HG03439 (cell line): ENCODE measurements around the gene SLC22A23.
"Not testable (repeated sequence)": the region's sequence is repeated elsewhere in the genome, so short reads cannot be mapped to it uniquely, and the experiment has no call there.

Experiments used
- ATAC-seq: cut with Tn5 transposase; IDR thresholded peaks from one replicate; pipeline ENCODE4 v1.9.1; 2021; ENCODE audit warnings: mild to moderate bottlenecking, moderate library complexity; ENCODE audit not compliant: unreplicated experiment

SLC22A23 gene

GRCh38 chr6:3251462-3252314 is 205.2 kb downstream of the SLC22A23 start:
- peak; percentile 82 for ATAC-seq

- ATAC-seq: no peak
These were observed 206.6 kb downstream of the SLC22A23 start for GRCh38 chr6:3250231-3250675.

DNA sequence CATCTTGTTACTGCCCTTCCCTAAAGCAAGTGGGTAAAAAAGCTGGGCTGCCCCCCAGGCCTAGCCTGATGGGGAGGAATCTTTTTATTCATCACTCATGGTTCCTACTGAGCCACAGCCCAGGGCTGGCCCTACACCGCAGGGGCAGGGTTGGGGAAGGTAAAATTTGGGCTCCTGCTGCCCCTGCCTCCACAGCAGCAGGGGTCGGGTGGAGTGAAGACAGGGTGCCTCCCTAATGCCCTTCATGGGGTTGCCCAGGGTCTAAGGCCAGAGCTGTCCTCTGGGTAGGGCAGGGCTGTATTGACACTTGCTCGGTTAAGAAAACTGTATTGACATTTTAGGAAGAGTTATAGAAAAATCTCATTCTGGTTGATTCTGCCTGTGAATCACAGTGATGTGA is 207.0 kb downstream of the SLC22A23 start:
- no peak for ATAC-seq

DNA sequence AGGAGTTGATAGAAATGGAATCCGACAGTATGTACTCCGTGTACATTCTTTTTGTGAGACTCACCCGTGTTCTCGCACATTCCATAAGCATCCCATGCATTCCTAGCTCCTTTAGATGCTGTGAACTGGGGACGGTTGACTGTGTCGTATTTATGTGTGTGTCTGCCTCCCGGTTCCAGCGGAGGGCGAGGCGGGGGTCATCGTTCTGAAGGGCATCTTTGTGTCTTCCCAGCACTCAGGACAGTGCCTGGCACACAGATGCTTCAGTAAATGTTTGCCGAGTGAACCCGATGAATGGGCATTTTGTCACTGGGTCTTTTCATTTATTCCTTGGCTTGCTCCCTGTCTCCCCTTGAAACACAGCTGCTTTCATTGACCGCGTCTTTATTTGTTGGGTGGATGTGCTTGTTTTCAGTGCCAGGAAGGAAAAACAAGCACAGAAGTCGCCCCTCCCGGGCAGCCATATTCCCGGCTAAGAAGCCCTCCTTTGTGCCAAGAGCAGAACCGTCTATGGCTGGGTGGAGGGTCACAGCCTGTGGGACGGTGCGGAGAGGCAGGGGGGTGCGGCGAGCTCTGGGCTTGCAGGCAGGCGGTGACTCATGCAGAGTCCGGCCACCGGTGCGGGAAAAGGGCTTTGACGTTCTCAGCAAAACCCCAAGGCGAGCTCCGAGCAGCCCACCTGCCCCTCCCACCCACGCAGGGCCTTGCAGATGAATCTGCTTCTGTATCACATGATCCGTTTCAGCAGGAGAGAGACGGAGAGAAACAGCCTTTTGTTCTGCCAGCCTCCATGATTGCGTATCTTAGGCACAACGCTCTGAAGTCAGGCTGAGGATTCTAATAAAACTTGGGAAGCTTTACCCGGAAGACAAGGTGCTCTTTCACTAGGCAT is 209.3 kb downstream of the SLC22A23 start:
- ATAC-seq: no peak

GRCh38 chr6:3245216-3245615 is 211.6 kb downstream of the SLC22A23 start:
- ATAC-seq: no peak

DNA sequence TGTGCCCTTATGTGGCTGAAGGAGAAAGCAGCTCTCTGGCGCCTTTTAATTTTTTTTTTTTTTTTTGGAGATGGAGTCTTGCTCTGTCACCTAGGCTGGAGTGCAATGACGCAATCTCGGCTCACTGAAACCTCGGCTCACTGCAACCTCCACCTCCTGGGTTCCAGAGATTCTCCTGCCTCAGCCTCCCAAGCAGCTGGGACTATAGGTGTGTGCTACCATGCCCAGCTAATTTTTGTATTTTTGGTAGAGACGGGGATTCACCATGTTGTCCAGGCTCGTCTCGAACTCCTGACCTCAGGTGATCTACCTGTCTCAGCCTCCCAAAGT is 212.1 kb downstream of the SLC22A23 start:
- ATAC-seq: not testable (repeated sequence)

- ATAC-seq: no peak
These were observed 212.6 kb downstream of the SLC22A23 start for GRCh38 chr6:3244003-3244831.

GRCh38 chr6:3242768-3243167 is 214.1 kb downstream of the SLC22A23 start:
- ATAC-seq: no peak

- ATAC-seq: not testable (repeated sequence)
These were observed 215.1 kb downstream of the SLC22A23 start for GRCh38 chr6:3241745-3242144.

GRCh38 chr6:3240595-3240994 is 216.3 kb downstream of the SLC22A23 start:
- ATAC-seq: no peak

DNA sequence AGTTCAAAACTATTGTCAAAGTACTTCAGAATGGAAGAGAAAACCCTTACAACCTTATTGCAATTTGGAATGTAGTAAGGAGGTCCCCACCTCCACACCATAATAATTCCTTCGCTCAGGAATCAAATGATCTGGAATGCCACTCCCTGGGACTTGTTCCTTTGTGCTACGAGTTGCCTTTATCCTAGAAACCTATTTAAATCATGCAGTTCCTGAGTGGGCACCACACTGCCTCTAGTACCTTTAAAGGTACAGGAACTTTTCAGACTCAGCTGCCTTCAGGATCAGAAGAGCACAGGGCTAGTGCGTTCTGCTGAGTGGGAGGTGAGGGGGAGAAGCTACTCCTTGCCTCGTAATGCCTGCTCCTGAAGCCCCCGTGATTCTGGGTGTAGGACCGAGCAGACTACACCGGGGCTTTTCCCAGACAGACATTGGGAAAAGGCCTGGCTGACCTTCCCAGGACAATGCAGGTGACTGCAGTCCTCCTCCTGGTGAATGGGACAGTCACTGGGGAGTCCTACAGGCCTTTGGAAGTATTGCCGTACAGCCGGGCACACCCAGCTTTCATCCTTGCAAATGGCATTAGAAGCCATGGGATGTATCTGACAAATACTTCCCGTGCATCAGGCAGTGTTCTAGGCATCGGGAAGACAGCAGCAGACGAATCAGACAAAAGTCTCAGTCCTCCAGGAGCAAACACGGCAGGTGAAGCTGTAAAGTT is 217.6 kb downstream of the SLC22A23 start:
- ATAC-seq: no peak

- ATAC-seq: no peak
These were observed 218.8 kb downstream of the SLC22A23 start for GRCh38 chr6:3237761-3238662.

DNA sequence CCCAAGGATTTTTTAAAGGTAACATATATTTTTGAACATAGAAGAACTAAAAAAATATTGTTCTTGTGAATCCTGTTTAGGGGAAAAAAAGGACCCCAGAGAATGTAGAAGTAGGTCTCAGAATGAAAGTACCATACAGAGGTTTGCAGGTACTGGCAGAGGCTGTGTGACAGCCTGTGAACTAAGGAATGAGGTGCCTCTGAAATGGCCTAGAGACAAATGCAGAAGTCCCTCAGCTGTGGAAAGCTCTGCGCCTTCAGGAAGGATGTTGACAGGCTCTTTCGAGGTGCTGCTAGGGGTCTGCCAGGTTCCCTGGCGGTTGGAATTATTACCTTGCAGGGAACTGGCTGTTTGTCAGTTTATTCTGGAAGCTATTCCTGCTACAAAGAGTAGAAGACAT is 220.8 kb downstream of the SLC22A23 start:
- no peak for ATAC-seq

GRCh38 chr6:3235486-3235885 is 221.4 kb downstream of the SLC22A23 start:
- ATAC-seq: no peak

GRCh38 chr6:3233904-3234303 is 222.9 kb downstream of the SLC22A23 start:
- no peak for ATAC-seq

- no peak for ATAC-seq
These were observed 223.5 kb downstream of the SLC22A23 start for GRCh38 chr6:3233321-3233720.

DNA sequence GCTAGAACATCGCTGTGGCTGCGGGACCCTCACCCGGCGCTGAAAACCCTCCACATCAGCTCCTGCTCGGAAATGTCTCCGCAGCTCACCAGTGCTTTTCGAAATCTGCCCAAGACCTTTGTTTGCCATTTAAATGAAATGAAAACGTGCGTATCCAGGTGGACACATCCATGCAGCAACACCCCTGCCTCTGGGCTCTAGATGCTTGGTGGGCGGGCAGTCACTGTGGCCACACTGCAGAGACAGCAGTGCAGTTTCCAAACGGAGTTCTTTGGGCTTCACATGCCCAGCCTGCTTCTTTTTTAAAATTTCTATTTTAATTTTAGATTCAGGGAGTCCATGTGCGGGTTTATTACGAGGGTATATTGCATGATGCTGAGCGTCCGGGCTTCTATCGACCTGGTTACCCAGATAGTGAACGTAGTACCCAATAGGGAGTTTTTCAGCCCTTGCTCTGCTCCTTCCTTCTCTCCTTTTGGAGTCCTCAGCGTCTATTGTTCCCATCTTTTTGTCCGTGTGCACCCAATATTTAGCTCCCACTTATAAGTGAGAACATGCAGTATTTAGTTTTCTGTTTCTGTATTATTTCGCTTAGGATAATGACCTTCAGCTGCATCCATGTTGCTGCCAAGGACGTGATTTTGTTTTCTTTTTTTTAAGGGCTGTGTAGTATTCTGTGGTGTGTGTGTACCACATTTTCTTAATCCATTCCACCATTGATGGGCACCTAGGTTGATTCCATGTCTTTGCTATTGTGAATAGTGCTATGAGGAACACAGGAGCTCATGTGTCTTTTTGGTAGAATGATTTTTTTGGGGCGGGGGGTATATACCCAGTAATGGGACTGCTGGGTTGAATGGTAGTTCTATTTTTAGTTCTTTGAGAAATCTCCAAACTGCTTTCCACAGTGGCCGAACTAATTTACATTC is 224.6 kb downstream of the SLC22A23 start:
- ATAC-seq: no peak
